Upper lobe of left lung (tissue), 6 donors: ENCODE measurements around the gene USP22. TPM values are rescaled to one million over a fixed set of nuclear protein-coding genes. Genes with fewer than 3 reads are reported as not detected.
"Not testable (repeated sequence)": the region's sequence is repeated elsewhere in the genome, so short reads cannot be mapped to it uniquely, and the experiment has no call there.

ENCODE experiments used
- ATAC-seq, 2 donors: fragments of 200-7000 bp; cut with Tn5 transposase; one replicate each; pipeline ENCODE4 v1.9.1; 2022; ENCODE audit warnings: mild to moderate bottlenecking in 2 of 2, moderate library complexity in 2 of 2; ENCODE audit not compliant: low FRiP score in 2 of 2
- DNase-seq, 2 donors: peaks; one replicate each; pipeline ENCODE4 v3.0.0-alpha.2; 2019 to 2020
- H3K27ac ChIP-seq, 4 donors: fragments of 200-600 bp; sonication (generic); one replicate each; pipeline ENCODE4 v1.5.1; 2016 to 2019
- H3K27me3 ChIP-seq, 4 donors: fragments of 200-600 bp; sonication (generic); one replicate each; pipeline ENCODE4 v1.5.1; 2017 to 2019
- H3K36me3 ChIP-seq, 4 donors: fragments of 200-600 bp; sonication (generic); one replicate each; pipeline ENCODE4 v1.5.1; 2016 to 2019
- H3K4me1 ChIP-seq, 4 donors: fragments of 200-600 bp; sonication (generic); one replicate each; pipeline ENCODE4 v1.5.1; 2018 to 2019
- H3K4me3 ChIP-seq, 4 donors: fragments of 200-600 bp; sonication (generic); one replicate each; pipeline ENCODE4 v1.5.1; 2017 to 2019; ENCODE audit warnings: mild to moderate bottlenecking in 2 of 4, moderate library complexity in 1 of 4
- H3K9me3 ChIP-seq, 4 donors: fragments of 200-600 bp; sonication (generic); one replicate each; pipeline ENCODE4 v1.5.1; 2018 to 2019
- CTCF ChIP-seq, 6 experiments: fragments of 450-650 bp in 4 of 6; fragments of 200-600 bp in 2 of 6; sonication (generic) in 2 of 6; IDR thresholded peaks; one replicate each; pipeline ENCODE4 v1.5.1; 2016 to 2019; ENCODE audit warnings: antibody characterized with exemption in 6 of 6
- EP300 ChIP-seq, 4 donors: sonication (generic); formaldehyde crosslinking; IDR thresholded peaks; one replicate each; pipeline ENCODE4 v1.5.1; 2017; ENCODE audit warnings: antibody characterized with exemption in 4 of 4, control low read depth in 2 of 4
- POLR2A ChIP-seq, 4 donors: fragments of 450-650 bp; IDR thresholded peaks; one replicate each; pipeline ENCODE4 v1.5.1; 2016 to 2017; ENCODE audit warnings: antibody characterized with exemption in 4 of 4, mild to moderate bottlenecking in 2 of 4
- POLR2AphosphoS5 ChIP-seq, 2 donors: sonication (generic); formaldehyde crosslinking; IDR thresholded peaks; one replicate each; pipeline ENCODE4 v1.5.1; 2017; ENCODE audit warnings: antibody characterized with exemption in 2 of 2
- WGBS, 2 donors: methylation state at CpG; one replicate each; pipeline ENCODE4 v1.1.5; 2017 to 2018; 5-methylcytosine and 5-hydroxymethylcytosine counted together
- total RNA-seq, 6 donors: library from RNA; depleted of rRNA in 4 of 6; stranded (reverse); fragments of >200 nt in 4 of 6; gene quantifications; one replicate each; pipeline versions ENCODE4 v1.1.0 to v1.2.1, GENCODE V29; 2016 to 2021
- donor health status: DM: no; HTN: no; CAD: no; lungs with moderate emphysema.
- donor health status: DM: no; HTN: yes; CAD: no; lungs with severe emphysema.

Gene USP22
- total RNA-seq, 6 donors from 2014 or later, result 134 to 302 (median 177) TPM

- ATAC-seq, result no peak
- Histone ChIP-seq H3K4me1 (no peaks in the 10 kb centered on the region), H3K4me3 (no peak overlapping the region), H3K9me3 (no peaks in the 10 kb centered on the region), H3K36me3 (no peaks in the 10 kb centered on the region), H3K27me3 (no peaks in the 10 kb centered on the region), H3K27ac (no peak overlapping the region)
- 91 to 92% methylated on average over 17 of the region's 17 CpGs for WGBS, 2 donors
- DNase-seq, result no peak
- TF ChIP-seq EP300 (IDR thresholded peaks at IDR 0.05), result no peak
- TF ChIP-seq CTCF (IDR thresholded peaks at IDR 0.05), result no peak
- TF ChIP-seq POLR2A (IDR thresholded peaks at IDR 0.05), result no peak
- no peak for TF ChIP-seq POLR2AphosphoS5 (IDR thresholded peaks at IDR 0.05)
Observed at GRCh38 chr17:20982589-20983358, 60.0 kb downstream of the USP22 start.

- Histone ChIP-seq H3K27ac (no peak overlapping the region), H3K4me1 (no peaks in the 10 kb centered on the region), H3K36me3 (no peaks in the 10 kb centered on the region), H3K9me3 (no peaks in the 10 kb centered on the region), H3K4me3 (no peak overlapping the region), H3K27me3 (no peaks in the 10 kb centered on the region)
- 90 to 91% methylated on average over 9 to 14 of the region's 14 CpGs for WGBS, 2 donors
- TF ChIP-seq CTCF (IDR thresholded peaks at IDR 0.05) (no peak), POLR2A (IDR thresholded peaks at IDR 0.05) (no peak), POLR2AphosphoS5 (IDR thresholded peaks at IDR 0.05) (no peak), EP300 (IDR thresholded peaks at IDR 0.05) (no peak)
- peak in 1 of 2 donors; percentile 51 for ATAC-seq
- DNase-seq, result no peak
Observed at GRCh38 chr17:20981046-20981920, 61.5 kb downstream of the USP22 start.

- DNase-seq, result no peak
- Histone ChIP-seq H3K4me3 (no peak overlapping the region), H3K4me1 (no peaks in the 10 kb centered on the region), H3K36me3 (no peaks in the 10 kb centered on the region), H3K27ac (no peak overlapping the region), H3K9me3 (no peaks in the 10 kb centered on the region), H3K27me3 (no peaks in the 10 kb centered on the region)
- TF ChIP-seq POLR2A (IDR thresholded peaks at IDR 0.05) (no peak), EP300 (IDR thresholded peaks at IDR 0.05) (no peak), CTCF (IDR thresholded peaks at IDR 0.05) (no peak), POLR2AphosphoS5 (IDR thresholded peaks at IDR 0.05) (no peak)
- 48 to 58% methylated on average over 3 of the region's 3 CpGs for WGBS, 2 donors
- no peak for ATAC-seq
Observed at GRCh38 chr17:20979792-20980083, 63.1 kb downstream of the USP22 start.

- not testable (repeated sequence) for H3K27me3 ChIP-seq, H3K4me3 ChIP-seq, H3K36me3 ChIP-seq, H3K27ac ChIP-seq, DNase-seq, H3K4me1 ChIP-seq, H3K9me3 ChIP-seq, ATAC-seq
- 46 to 62% methylated on average over 7 to 9 of the region's 9 CpGs for whole genome bisulfite sequencing, 2 donors
Observed at GRCh38 chr17:20979007-20979791, 63.6 kb downstream of the USP22 start.

GRCh38 chr17:20977609-20978253, 65.1 kb downstream of the USP22 start:
- not testable (repeated sequence) for H3K4me1 ChIP-seq, H3K27me3 ChIP-seq, H3K4me3 ChIP-seq, H3K36me3 ChIP-seq, DNase-seq, H3K27ac ChIP-seq, H3K9me3 ChIP-seq
- ATAC-seq, result peak in 1 of 2 donors; percentile 55
- WGBS, 2 donors, result 88 to 90% methylated on average over 13 of the region's 13 CpGs
